DOHH2 (cell line): ENCODE data around the gene CAPG.

Experiments used
- H3F3A ChIP-seq: fragments of 200-600 bp; sonication (generic), shearing (Covaris generic); 2 replicates; pipeline ENCODE4 v1.6.0; 2016; ENCODE audit warnings: antibody characterized with exemption, mild to moderate bottlenecking; ENCODE audit not compliant: control insufficient read depth, insufficient read depth
- H3K27ac ChIP-seq: fragments of 200-600 bp; sonication (generic); 2 replicates; pipeline ENCODE4 v1.5.1; 2014; ENCODE audit warnings: low read depth, mild to moderate bottlenecking, low read length, moderate library complexity
- H3K27me3 ChIP-seq: fragments of 200-600 bp; sonication (generic); 2 replicates; pipeline ENCODE4 v1.6.1; 2014; ENCODE audit warnings: mild to moderate bottlenecking, low read length, mixed read lengths; ENCODE audit not compliant: control insufficient read depth
- H3K36me3 ChIP-seq: fragments of 200-600 bp; sonication (generic); 2 replicates; pipeline ENCODE4 v1.6.1; 2014; ENCODE audit warnings: mild to moderate bottlenecking, low read length, moderate library complexity, mixed read lengths; ENCODE audit not compliant: control insufficient read depth
- H3K4me1 ChIP-seq: fragments of 200-600 bp; sonication (generic); 2 replicates; pipeline ENCODE4 v1.6.1; 2014; ENCODE audit warnings: mild to moderate bottlenecking, low read length, mixed read lengths; ENCODE audit not compliant: control insufficient read depth
- H3K4me2 ChIP-seq: fragments of 200-600 bp; sonication (generic); 2 replicates; pipeline ENCODE4 v1.6.0; 2014; ENCODE audit warnings: mild to moderate bottlenecking, low read length, moderate library complexity
- H3K4me3 ChIP-seq: fragments of 200-600 bp; sonication (generic); 2 replicates; pipeline ENCODE4 v1.5.1; 2014; ENCODE audit warnings: mild to moderate bottlenecking, low read length, mixed read lengths
- H3K79me2 ChIP-seq: fragments of 200-600 bp; sonication (generic); 2 replicates; pipeline ENCODE4 v1.6.1; 2014; ENCODE audit warnings: mild to moderate bottlenecking, low read length, mixed read lengths; ENCODE audit not compliant: control insufficient read depth
- H3K9me2 ChIP-seq: fragments of 200-600 bp; sonication (generic); replicated peaks from 2 replicates; pipeline ENCODE4 v1.6.1; 2014; ENCODE audit warnings: mild to moderate bottlenecking, low read length, mixed read lengths; ENCODE audit not compliant: control insufficient read depth
- H3K9me3 ChIP-seq: fragments of 200-600 bp; sonication (generic); 2 replicates; pipeline ENCODE4 v1.6.1; 2014; ENCODE audit warnings: antibody characterized with exemption, low read length, mixed read lengths; ENCODE audit not compliant: control insufficient read depth, insufficient read depth
- H4K20me1 ChIP-seq: fragments of 200-600 bp; sonication (generic); 2 replicates; pipeline ENCODE4 v1.6.0; 2014; ENCODE audit warnings: low read depth, mild to moderate bottlenecking, antibody characterized with exemption, low read length, moderate library complexity; ENCODE audit not compliant: control insufficient read depth, insufficient read depth
- CTCF ChIP-seq: fragments of 200-600 bp; sonication (generic); IDR thresholded peaks from one replicate; pipeline ENCODE4 v1.5.1; 2014; ENCODE audit warnings: antibody characterized with exemption, mild to moderate bottlenecking, low read depth, low read length; ENCODE audit not compliant: poor library complexity, severe bottlenecking
- EZH2phosphoT487 ChIP-seq: fragments of 200-600 bp; sonication (generic); IDR thresholded peaks from 2 replicates; pipeline ENCODE4 v1.6.1; 2017; ENCODE audit warnings: borderline replicate concordance, mild to moderate bottlenecking, antibody characterized with exemption, low read length, moderate library complexity, mixed read lengths

Gene CAPG

DNA sequence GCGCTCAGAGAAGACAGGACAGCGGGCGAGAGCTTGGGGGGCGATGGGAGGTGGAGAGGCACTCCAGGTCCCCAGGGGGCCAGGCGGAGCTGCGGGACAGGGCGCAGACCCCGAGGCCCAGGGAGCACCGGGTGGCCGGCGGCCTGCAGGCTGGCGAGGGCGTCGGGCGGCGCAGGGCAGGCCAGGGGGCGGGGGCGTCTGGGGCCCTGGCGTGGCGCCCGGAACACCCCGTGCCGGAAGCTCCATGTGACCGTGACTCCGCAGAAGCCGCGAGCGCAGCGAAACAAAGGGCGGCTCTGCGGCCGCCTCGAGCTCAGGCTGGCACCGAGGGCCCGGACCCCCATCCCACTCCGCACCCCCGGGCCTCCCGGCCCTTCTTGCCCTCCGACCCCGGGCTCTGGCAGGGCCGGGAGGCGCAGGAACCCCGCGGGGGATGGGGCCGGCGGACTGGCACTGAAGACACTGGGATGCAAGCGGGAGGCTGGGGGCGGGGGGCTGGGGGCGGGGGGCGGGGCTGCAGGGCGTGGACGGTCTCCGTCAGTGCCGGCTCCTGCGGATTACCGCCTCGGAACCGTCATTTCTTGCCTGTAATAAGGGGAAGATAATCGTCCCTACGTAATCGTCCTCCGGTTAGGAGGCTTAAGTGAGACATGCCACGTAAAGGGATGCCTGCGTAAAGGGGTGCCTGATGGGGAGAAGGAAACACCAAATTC lies 27.5 kb upstream of the CAPG start:
- H3K79me2 ChIP-seq, result no peaks in the 10 kb centered on the region
- H3K27me3 ChIP-seq, result no peaks in the 10 kb centered on the region; the same call in 1 of the 2 replicates
- no peaks in the 10 kb centered on the region for H3K9me3 ChIP-seq
- H4K20me1 ChIP-seq, result no peaks in the 10 kb centered on the region
- H3F3A ChIP-seq, result no peaks in the 10 kb centered on the region
- no peaks in the 10 kb centered on the region for H3K36me3 ChIP-seq
- peaks cover 17% of the 10 kb centered on the region for H3K4me1 ChIP-seq
- peak overlapping the region; percentile 70 for H3K4me3 ChIP-seq
- no peak overlapping the region for H3K27ac ChIP-seq
- no peaks in the 10 kb centered on the region for H3K9me2 ChIP-seq
- TF ChIP-seq CTCF (no peak), EZH2phosphoT487 (no peak)
- peak overlapping the region; percentile 66 for H3K4me2 ChIP-seq

DNA sequence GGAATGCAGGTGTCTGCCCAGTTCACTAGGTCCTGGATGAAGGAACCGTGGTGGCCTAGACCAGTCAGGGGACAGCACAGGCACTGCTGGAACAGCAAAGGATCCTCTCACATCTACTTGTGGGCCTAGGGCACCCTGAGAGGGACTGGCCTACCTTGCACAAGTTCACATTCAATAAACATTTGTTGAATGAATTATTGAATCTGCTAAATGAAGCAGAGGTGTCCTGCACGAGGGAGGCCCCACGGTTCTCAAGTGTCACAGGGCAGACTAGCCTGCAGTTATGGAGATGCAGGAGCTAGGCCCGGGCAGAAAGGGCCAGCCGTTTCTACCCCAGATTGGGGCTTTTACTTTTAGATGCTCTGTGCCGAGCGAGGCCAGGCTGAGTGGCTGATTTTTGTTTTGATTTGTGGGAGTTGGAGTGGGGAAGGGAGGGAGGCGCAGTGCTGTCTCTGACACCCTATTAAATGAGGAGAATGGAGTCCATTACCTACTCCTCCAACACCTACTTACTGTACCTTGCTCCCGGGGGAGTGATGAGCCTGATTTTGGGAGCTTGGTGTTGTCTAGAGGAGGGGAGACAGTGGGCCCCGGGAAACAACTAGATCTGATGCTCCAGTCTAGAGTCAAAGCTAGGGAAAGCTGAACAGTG lies 26.8 kb upstream of the CAPG start:
- Histone ChIP-seq H3K4me1 (peaks cover 17% of the 10 kb centered on the region), H3F3A (no peaks in the 10 kb centered on the region), H3K27me3 (no peaks in the 10 kb centered on the region; the same call in 1 of the 2 replicates), H3K27ac (no peak overlapping the region), H3K9me3 (no peaks in the 10 kb centered on the region), H3K79me2 (no peaks in the 10 kb centered on the region), H3K4me3 (peak overlapping the region; percentile 70), H3K9me2 (no peaks in the 10 kb centered on the region), H3K4me2 (peak overlapping the region; percentile 66), H4K20me1 (no peaks in the 10 kb centered on the region), H3K36me3 (no peaks in the 10 kb centered on the region)
- no peak for TF ChIP-seq EZH2phosphoT487
- TF ChIP-seq CTCF, result no peak

DNA sequence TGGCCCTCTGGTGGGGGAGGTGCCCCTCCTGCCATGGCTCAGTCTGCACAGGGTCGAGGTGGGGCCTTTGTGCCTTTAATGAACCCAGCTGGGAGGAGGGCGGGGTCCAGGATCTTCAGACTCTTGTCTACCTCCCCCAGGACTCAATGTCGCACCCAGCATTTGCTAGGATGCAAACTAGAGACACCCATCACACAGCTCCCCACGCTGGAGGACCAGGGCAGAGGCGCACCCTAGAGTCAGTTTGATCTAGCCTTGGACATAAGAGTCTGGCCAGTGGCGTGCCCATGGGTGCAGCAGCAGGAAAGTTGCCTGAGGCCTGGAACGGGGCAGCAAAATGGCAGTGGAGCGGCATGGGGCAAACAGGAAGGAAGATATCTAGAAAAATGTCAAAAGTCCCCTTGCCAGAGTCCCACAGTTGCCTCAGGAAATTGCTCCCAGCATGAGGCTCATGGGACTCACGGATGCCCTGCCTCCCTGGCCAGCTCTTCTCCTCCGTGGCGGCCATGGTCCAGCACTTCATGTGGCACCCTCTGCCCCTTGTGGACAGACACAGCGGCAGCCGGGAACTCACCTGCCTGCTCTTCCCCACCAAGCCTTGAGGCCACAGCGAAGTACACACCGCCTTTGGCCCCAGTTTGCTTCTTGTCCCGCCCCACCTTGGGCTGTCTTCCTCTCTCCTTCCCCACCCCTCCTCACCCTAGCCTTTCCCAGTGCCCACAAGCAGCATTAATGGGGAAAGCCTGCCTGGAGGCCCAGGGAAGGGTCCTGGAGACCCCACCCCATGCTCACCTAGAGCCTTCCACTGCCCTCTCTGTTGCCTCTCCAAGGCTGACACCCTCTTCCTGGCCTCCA lies 26.0 kb upstream of the CAPG start:
- TF ChIP-seq CTCF (peak; percentile 15), EZH2phosphoT487 (no peak)
- Histone ChIP-seq H3K4me3 (no peak overlapping the region), H3K4me2 (no peak overlapping the region), H3F3A (no peaks in the 10 kb centered on the region), H3K4me1 (peaks cover 19% of the 10 kb centered on the region), H4K20me1 (no peaks in the 10 kb centered on the region), H3K9me3 (no peaks in the 10 kb centered on the region), H3K36me3 (no peaks in the 10 kb centered on the region), H3K79me2 (no peaks in the 10 kb centered on the region), H3K9me2 (no peaks in the 10 kb centered on the region), H3K27ac (no peak overlapping the region), H3K27me3 (no peaks in the 10 kb centered on the region; the same call in 1 of the 2 replicates)
